ENCODE data around the gene IL1RAP.
A peak's percentile ranks its signal among the peaks of the same experiment; 100 is the strongest.

The IL1RAP gene

DNA sequence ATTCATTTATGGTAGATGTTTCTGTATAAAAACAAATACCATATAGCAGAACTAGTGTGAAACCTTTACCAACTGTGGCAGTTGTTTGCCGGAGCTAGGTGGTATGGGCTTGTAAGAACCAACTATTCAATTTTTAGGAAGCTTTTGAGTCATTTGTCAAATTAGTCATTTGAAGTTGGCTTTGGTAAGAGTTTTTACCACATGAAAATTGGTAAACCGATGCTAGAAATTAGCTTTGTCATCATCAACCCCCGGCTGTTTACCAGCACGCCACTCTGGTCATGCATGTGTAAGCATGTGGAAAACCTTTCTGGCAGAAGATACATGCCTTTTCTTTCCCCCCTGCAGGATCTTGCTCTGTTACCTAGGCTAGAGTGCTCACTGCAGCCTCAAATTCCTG, 63.3 kb downstream of the IL1RAP start:
- no peak for DNase-seq (ENCODE audit: low spot score)

DNA sequence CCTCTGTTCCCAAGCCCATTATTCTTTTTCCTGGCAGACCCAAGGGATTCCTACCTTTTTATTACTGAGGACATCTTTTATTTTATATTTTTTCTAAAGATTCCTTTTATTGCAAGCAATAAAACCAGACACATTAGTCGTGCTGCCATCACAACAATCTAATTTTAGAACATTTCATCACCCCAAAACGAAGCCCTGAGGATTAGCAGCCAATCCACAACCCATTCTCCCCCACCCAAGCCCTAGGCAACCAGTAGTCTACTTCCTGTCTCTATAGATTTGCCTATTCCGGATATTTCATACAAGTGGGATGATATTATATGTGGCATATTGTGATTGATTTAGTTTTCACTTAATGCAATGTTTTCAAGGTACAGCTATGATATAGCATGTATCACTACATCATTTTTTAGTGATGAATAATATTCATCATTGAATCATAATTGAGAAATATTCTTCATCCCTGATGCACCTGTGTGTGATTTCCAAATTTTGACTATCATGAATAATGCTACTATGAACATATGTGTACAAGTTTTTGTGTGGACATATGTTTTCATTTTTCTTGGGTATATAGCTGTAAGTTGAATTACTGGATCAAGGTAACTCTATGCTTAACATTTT, 65.7 kb downstream of the IL1RAP start:
- no peak for DNase-seq (ENCODE audit: low spot score)

DNA sequence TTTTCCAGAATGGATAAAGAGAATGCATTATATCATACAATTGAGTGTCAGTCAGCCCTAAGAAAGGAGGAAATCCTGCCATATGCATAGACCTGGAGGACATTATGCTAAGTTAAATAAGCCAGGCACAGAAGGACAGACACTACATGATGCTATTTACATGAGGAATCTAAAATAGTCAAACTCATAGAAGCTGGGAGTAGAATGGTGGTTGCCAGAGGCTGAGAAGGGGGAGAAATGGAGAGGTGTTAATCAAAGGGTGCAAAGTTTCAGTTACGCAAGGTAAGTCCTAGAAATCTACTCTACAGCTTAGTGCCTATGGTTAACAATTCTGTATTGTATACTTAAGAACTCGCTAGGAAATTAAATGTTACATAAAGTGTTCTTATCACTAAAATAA, 66.5 kb downstream of the IL1RAP start:
- DNase-seq (ENCODE audit: low spot score) = no peak

DNA sequence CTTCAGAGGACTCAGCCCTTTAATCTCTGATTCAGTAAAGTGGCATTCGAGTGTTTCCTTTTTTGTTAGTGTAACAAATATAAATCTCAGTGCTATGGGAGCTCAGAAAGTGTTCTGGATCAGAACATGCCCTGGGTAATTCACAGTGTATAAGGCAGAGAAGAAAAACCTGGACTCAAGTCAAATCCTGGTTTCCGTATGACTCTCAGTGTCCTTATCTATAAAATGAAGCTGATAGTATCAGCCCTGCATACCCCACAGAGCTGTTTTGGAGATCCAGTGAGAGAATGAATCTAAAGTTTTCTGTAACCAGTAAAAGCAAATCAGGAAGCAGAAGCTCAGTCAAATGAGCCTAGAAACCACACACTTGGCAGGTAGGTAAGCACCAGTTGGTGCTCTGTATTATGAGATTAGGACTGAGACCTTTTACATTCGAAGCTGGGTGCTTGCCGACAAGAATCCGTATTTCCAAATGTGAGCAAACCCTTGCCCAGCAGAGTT, 67.2 kb downstream of the IL1RAP start:
- no peak for DNase-seq (ENCODE audit: low spot score)

DNA sequence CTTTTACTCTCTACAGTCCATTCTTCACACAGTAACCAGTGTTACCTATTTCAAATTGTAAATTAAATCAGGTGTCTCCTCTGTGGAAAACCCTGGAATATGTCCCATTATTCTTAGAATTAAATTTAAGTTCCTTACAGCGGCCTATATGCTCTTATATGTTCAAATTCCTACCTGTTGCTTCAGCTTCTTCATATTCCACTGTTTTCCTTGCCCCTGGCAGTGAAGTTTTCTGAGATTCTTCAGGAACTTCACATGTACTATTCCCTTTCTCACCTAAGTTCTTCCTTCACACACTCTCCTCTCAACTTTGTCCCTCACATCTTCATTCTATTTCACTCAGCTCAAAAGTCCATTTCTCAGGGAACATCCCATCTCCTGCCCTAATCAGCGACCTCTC, 68.8 kb downstream of the IL1RAP start:
- no peak for DNase-seq (ENCODE audit: low spot score)

DNA sequence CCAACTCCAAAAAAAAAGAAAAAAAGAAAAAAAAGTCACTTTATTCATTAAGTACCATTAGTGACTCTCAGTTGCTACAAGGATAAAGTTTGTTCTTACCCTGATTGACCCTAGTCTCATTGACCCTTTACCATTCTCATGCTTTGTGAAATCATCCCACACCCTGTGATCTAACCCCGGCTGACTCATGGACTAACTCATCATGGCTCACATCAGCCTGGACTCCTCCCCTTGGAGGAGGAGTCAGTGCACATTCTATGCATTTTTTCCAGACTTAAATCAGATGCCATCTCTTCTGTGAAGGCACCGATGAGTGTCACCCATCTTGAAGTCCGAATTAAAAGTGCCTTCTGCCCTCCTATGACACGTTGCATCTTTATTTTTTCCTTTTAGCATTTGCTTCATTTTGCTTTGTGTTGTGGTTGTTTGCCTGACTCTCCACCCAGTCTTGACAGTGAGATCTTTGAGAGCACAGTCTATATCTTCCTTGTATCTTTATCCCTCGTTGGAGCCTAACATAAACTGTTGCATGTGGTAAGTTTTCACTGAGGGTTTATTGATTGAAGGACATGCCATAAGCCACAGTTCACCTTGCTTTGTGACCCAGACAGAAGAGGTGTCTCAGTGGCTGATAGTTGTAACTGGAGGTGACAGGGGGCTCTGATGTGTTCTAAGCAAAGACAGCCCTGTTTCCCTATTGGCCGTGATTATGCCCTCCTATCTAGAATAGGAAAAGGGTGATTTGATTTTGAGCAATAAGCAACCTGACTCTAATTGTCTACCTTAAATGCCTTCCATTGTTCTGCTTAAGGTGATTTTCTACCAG, 72.1 kb downstream of the IL1RAP start:
- peak; percentile 2 for DNase-seq (ENCODE audit: low spot score)

DNA sequence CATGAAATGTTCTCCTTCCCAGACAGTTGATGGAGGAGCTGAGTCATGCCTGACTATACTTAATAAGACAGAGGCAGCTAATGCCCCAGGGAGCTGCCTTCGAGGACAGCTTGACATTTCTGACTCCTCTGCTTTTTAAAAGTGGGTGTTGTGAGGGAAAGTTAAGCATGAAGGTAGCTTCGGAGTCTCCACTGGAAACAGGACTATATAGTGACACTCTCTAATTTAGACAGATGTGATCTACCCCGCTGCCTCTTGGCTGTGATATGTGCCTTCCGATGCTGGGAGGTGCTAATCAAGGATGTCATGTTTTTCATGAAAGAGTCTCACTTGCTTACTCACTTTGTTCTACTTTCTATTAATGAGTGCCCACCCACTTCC, 72.7 kb downstream of the IL1RAP start:
- no peak for DNase-seq (ENCODE audit: low spot score)

DNA sequence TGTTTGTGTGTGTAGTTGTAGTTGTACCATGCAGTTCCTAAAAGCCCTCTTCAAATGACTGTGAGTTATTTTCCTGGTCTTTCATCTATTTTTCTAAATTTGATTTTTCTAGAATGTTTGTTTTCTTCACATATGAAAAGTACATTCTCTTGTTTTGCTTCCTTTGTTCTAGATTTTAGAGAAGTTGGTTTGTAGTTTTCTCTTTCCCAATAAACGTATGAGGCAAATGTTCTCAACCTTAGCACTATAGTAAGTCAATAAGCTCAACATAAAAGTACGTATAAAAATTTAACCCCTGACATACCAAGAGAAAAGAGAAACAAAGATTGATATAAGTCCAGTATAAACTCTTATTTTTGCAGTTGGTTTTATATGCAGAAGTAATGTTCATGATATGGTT, 74.7 kb downstream of the IL1RAP start:
- no peak for DNase-seq (ENCODE audit: low spot score)

DNA sequence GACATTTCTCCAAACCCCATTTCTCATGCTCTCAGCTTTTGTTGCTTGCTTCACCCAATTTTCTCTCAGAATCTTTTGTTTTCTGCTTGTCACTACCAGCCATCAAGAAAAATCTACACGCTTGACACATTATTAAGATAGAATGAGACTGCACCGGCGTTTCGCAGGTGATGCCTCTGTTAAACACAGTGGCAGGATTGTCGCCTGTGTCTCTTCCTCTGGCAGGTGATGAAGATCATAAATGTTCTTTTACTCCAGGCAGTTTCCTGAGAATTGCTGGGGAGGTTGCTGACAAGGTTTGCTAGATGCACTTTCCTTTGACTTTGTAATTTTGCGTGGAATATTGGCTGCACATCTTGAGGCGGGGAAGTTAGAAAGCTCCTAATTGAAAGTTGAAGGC, 75.4 kb downstream of the IL1RAP start:
- no peak for DNase-seq (ENCODE audit: low spot score)

DNA sequence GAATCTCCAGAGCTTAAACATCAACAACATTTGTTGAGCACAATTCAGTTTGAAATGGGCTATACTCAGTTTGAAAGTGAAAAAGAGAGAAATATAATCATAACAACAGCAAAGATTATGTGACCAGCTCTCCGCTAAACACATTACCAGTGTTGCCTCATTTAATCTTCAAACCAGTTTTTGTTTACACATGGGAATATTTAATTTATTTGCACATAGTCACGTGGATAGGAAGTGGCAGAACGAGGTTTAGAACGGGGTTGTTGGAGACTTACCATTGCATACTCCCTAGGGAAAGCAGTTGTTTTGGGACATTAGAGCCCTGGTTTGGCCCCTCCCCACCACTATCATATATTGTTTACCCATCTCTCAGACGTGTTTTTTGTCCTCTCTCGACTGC, 77.2 kb downstream of the IL1RAP start:
- DNase-seq (ENCODE audit: low spot score) = no peak

DNA sequence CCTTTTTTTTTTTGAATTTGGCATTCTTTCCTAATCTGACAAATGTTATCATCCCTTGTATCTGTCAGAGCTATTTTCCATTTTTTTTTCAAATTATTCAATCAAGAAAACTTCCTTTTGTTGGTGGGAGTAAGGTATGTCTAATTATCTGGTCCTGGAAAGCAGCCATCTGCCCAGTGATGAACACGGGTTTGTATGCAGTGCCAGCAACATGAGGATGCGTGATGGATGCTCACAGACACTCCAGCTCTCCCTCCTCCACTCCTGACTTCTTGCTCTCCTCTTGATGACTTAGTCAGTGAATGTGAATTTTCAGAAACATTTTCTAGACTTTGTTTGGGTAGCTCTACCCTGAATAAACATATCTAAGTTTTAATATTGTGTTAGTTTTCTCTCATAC, 79.2 kb downstream of the IL1RAP start:
- DNase-seq (ENCODE audit: low spot score) = no peak

DNA sequence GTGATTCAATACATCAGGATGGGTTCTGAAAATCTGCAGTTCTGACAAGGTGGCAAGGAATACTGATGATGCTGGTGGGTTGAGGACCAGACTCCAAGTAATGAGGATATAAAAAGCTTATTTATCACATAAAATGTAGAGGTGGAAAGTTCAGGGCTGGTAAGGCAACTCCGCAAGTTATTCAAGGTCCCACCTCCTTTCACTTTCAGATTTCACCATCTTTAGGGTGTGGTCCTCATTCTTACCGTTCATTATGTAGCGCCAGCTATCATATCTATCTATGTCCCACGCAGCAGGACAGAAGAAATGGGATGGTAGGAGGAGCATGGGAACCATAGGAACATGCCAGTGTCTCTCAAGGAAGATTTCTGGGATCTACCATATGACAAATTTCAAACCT, 80.3 kb downstream of the IL1RAP start:
- no peak for DNase-seq (ENCODE audit: low spot score)

DNA sequence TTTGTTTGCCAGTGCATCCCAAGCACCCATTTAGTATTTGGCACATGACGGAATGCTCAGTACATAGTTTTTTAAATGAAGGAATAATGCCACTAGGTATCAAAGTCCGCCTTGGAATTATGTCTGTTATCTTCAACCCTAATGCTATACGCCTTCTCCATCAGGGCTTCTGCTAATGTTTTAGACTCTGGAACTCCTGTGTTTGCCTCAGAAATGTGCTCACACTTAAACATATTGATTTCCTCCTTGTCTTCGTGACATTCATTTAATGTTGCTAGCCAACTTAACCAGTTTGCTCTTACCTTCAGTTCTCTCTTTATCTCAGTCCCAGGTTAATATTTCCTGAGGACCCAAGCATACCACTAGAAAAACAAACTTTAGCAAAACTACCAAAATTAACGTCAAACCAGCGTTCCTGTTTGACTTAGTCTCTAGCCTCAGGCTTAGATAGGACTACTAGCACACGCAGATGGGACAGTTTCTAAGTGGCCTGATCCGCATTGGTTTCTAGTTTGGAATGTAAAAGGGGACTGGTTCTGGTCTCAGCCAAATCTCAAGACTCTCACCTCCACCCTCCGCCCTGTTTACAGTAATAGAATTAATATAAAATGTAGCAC, 81.4 kb downstream of the IL1RAP start:
- DNase-seq (ENCODE audit: low spot score) = no peak

DNA sequence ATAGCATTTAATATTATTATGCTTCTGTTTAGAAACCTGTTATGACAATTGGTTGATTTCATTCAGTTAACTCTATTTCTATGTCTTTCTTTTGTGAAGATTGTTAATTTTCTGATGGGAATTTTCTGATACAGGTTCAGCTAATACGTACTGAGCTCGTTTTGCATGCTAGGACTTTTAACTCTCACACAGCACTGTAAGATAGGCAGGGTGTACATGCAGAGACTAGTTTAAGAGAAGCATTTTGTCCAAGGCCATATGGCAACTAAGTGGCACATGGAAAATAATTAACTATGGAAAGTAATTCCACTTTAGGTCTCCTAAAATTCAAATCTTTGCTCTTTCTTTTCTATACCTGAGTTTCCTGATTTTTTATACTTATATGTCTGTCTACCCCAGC, 81.9 kb downstream of the IL1RAP start:
- no peak for DNase-seq (ENCODE audit: low spot score)

DNA sequence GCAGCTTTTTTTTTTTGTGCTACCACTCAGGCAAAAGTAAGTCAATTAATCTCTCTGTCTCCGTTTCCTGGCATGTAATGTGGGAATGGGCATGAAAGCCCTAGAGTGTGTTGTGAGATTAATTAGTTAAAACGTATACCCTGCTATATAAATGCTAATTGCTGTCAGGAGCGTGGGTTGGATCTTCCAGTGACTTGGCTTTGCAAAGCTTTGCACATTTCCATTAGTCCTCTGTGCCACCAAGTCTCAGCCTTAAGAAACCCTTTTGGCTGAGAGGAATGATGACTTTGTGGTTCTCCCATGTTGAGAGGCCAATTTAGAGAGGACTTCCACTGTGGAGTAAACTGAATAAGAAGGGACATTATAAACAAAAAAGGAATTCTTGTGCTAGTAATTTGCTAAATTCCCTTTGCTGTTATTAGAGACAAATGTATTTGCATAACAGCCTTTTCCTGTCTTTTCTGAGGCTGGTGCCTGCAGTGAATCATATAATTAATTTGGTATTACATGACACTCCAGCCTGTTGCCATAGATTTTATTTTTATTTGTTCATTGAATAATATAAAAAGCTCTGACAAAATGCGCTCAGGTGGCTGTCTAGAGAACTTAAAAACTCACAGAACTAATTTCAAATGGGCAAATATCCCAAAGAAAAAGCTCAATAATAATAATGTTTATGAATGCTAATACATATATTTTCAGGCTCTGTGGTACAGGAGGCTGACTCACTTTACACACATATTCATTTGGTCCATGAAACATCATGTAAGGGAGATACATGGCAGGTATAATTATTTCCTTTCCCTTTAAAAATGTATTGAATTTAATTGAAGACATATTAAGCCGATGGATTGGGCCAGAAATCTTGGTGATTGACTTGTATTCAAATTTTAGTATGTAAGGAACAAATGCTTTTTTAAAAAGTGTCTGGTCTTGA, 82.7 kb downstream of the IL1RAP start:
- no peak for DNase-seq (ENCODE audit: low spot score)

DNA sequence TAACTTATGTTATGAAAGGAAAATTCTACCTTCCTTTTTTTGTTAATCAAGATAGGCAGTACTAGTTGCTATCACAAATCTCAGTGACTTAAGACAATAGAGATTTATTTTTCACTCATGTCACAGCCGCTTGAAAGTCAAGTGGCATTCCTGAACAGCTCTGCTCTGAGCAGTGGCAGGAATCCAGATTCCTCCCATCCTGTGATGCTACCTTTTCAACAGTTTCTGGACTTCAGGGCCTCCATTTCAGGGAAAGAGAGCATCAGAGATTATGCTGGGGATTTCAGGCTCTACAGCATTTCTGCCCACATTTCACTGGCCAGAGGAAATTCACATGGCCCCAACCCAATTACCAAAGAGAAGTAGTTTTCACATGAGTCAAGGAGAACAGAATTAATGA, 83.4 kb downstream of the IL1RAP start:
- DNase-seq (ENCODE audit: low spot score) = no peak

DNA sequence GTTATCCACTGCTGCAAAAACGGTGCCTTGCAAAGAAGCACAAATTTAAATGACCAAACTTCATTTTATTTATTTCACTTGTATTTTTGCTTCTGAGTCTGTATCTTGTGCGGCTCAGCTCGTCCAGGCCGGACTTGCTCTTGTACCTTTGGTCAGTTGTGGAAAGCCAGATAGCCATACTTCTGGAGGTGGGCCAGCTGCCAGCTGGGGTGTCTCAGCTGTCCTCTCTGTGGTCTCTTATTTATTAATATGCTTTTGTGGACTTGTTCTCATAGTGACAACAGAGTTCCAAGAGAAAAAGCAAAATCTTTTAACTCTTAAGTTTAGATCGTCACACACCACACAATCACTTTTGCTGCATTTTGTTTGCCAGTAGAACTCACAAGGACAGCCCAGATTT, 87.7 kb downstream of the IL1RAP start:
- no peak for DNase-seq (ENCODE audit: low spot score)

DNA sequence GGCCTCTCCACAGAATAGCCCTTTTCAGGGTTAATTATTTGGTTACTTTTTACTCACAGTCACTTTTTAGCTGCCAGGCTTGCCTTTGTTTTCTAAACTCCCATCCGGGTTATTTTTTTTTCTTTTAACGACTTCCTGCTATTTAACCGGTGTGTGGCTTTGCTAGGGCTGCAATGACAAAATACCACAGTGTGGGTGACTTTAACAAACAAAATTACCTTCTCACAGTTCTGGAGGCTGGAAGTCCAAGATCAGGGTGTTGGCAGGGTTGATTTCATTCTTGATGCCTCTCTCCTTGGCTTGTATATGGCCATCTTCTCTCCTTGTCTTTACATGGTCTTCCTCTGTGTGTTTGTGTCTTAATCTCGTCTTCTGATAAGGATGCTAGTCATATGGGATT, 91.5 kb downstream of the IL1RAP start:
- DNase-seq (ENCODE audit: low spot score) = no peak

DNA sequence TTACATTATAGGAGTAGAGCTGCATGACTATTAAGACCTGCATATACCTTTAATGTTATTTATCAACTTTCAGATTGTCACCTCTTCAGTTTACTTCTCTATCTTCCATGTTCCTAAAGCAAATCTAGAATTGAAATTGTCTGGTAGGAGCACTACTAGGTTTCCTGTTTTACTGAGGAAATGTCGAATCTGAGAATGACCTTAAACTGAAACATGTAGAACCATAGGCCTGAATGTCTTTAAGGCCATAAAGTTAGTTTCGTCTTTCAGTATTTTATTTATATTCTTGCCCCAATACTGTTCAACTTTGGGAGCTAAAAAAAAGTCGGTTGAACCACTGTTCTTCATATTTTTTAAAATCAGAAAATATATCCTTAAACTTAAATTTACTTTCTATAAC, 92.7 kb downstream of the IL1RAP start:
- DNase-seq (ENCODE audit: low spot score) = no peak

DNA sequence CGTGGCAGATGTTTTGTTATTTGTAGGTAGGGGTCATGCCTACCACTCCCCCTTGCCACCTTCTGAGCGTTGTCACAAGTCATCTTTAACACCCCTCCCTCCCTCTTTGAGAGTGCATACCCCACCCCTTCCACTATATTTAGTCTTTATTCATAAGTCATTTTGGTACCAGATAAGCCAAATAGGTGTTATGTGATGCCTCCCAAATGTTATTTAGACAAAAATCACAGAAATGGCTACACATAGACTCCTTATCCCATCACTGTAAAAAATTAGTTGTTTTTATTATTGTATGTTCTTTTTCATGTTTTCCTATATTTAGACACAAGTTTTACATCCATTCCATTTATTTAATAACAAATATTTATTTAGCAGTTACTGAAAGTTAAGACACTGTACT, 93.1 kb downstream of the IL1RAP start:
- DNase-seq (ENCODE audit: low spot score) = no peak

DNA sequence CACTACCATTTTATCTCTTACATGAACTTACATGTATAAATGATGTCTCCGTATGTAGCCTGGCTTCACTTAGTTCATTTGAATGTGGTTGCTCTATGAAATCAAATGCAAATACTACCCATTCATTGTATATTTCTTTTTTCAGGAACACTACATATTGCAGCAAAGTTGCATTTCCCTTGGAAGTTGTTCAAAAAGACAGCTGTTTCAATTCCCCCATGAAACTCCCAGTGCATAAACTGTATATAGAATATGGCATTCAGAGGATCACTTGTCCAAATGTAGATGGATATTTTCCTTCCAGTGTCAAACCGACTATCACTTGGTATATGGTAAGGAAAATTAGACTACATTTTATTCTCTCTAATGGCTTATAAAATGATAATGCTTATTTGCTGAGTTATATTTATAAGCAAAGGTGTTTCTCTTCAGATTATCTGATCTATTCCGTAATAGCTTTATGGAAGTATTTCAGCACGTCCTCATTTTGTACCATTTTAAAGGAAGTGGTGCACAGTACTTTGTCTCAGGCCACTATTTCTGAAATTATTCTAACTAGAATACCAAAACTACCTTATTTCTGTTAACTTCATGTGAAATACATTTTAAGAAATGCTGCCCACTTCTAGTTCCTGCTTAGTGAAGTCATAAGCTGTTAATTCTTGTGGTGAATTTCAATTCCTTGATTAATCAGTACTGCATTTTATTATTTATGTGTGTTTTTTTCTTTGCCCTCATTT, 95.1 kb downstream of the IL1RAP start:
- DNase-seq (ENCODE audit: low spot score) = no peak
